GM12891 (cell line): ENCODE measurements around the gene LPA.

ENCODE experiments used
- PAX5 ChIP-seq: IDR thresholded peaks from 2 replicates; pipeline ENCODE4 v1.6.1; 2011; ENCODE audit warnings: low read length, moderate library complexity, mild to moderate bottlenecking; ENCODE audit not compliant: insufficient read depth, severe bottlenecking
- POLR2A ChIP-seq: IDR thresholded peaks from 2 replicates; pipeline ENCODE4 v1.6.1; 2011; ENCODE audit warnings: low read depth, low read length, control low read depth
- POLR2AphosphoS5 ChIP-seq: IDR thresholded peaks from 2 replicates; pipeline ENCODE4 v1.6.1; 2011; ENCODE audit warnings: low read depth, low read length, control low read depth
- POU2F2 ChIP-seq: IDR thresholded peaks from 2 replicates; pipeline ENCODE4 v1.6.1; 2011; ENCODE audit warnings: low read depth, mild to moderate bottlenecking, control low read depth, low read length, moderate library complexity
- SPI1 ChIP-seq: IDR thresholded peaks from 2 replicates; pipeline ENCODE4 v1.6.1; 2011; ENCODE audit warnings: low read depth, low read length, control low read depth
- TAF1 ChIP-seq: IDR thresholded peaks from 2 replicates; pipeline ENCODE4 v1.6.1; 2011; ENCODE audit warnings: low read depth, low read length, control low read depth

DNA sequence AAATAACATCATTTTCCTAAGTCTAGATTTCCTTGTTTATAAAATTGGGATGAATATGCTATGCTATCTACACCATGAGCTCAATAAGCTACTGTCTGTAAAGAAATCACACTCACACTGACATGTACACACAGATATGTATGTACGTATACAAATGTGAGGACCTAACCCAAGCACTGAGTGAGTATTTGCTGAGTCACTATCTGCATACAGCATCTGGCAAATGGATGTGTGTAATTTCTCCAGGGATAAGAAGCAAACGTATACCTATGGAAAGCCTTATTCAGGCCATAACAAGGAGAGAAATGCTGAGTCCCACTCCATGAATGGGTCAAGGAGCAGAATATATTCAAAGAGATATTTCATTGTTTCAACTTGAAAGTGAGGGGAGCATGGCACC, 153.9 kb downstream of the LPA start:
- TF ChIP-seq TAF1 = no peak
- TF ChIP-seq POLR2A = no peak
- TF ChIP-seq SPI1 = no peak
- TF ChIP-seq POLR2AphosphoS5 = no peak
- TF ChIP-seq PAX5 = no peak
- TF ChIP-seq POU2F2 = no peak
